Measurements from ENCODE around the gene TOX2. TPM values are rescaled to one million over a fixed set of nuclear protein-coding genes. Genes with fewer than 3 reads are reported as not detected.

Gene TOX2
- total and polyA plus RNA-seq, 2 of the 8 experiments (the other 6 are each of a cell fraction or from before 2014, with no cell fraction given): 1.8 to 3.4 TPM

- TF ChIP-seq CBX8 (IDR thresholded peaks at IDR 0.05; ENCODE audit: borderline replicate concordance, low read depth, low read length): no peak
- no peak for TF ChIP-seq PHF8 (conservative IDR thresholded peaks at IDR 0.05; ENCODE audit: low read depth, low read length)
- peak; percentile 43 to 45 for TF ChIP-seq RAD21 (IDR thresholded peaks at IDR 0.05 in 1 of 2, conservative IDR thresholded peaks at IDR 0.05 in 1 of 2; ENCODE audit: low read depth in 2 of 2, low read length in 2 of 2)
- no peak for TF ChIP-seq NRF1 (IDR thresholded peaks at IDR 0.05; ENCODE audit: low read depth, low read length)
Measured at GRCh38 chr20:44092551-44093248, 178.0 kb downstream of the TOX2 start (continued).

Data from H1 (cell line).